Heart right ventricle (tissue), 16 donors: Measurements from ENCODE around the gene SFMBT2. TPM values are rescaled to one million over a fixed set of nuclear protein-coding genes. Genes with fewer than 3 reads are reported as not detected.
A peak's percentile ranks its signal among the peaks of the same experiment; 100 is the strongest.

Source experiments
- ATAC-seq, 8 donors: fragments of 200-7000 bp; cut with Tn5 transposase; one replicate each; pipeline ENCODE4 v1.9.1; 2020; ENCODE audit warnings: mild to moderate bottlenecking in 8 of 8, moderate library complexity in 8 of 8, moderate number of reproducible peaks in 1 of 8
- DNase-seq, 2 donors: peaks; one replicate each; pipeline ENCODE4 v3.0.0-alpha.2; 2020
- H3K27ac ChIP-seq, 10 donors: fragments of 200-600 bp; sonication (generic) in 2 of 10; one replicate each; pipeline versions ENCODE4 v1.5.0 to v1.8.0; 2020 to 2022; ENCODE audit warnings: mild to moderate bottlenecking in 3 of 10
- H3K27me3 ChIP-seq, 7 donors: fragments of 200-600 bp; one replicate each; pipeline ENCODE4 v1.8.0; 2021 to 2022; ENCODE audit warnings: mild to moderate bottlenecking in 2 of 7
- H3K36me3 ChIP-seq, 9 donors: fragments of 200-600 bp; sonication (generic) in 1 of 9; one replicate each; pipeline versions ENCODE4 v1.5.0 to v1.8.0; 2020 to 2022; ENCODE audit warnings: mild to moderate bottlenecking in 2 of 9
- H3K4me1 ChIP-seq, 9 donors: fragments of 200-600 bp; sonication (generic) in 1 of 9; one replicate each; pipeline versions ENCODE4 v1.5.0 to v1.8.0; 2020 to 2022; ENCODE audit warnings: mild to moderate bottlenecking in 4 of 9
- H3K4me3 ChIP-seq, 10 donors: fragments of 200-600 bp; sonication (generic) in 2 of 10; one replicate each; pipeline versions ENCODE4 v1.5.0 to v1.8.0; 2020 to 2022; ENCODE audit warnings: mild to moderate bottlenecking in 7 of 10, moderate library complexity in 2 of 10
- H3K9me3 ChIP-seq, 11 donors: fragments of 200-600 bp in 10 of 11; sonication (generic) in 2 of 11; one replicate each; pipeline versions ENCODE4 v1.5.0 to v1.8.0; 2013 to 2022; ENCODE audit warnings: mild to moderate bottlenecking in 2 of 11, control low read depth in 1 of 11, moderate library complexity in 1 of 11
- CTCF ChIP-seq, 9 donors: fragments of 200-600 bp; sonication (generic) in 2 of 9; IDR thresholded peaks; one replicate each; pipeline versions ENCODE4 v1.5.0 to v1.8.0; 2021 to 2022; ENCODE audit warnings: antibody characterized with exemption in 9 of 9, mild to moderate bottlenecking in 5 of 9, moderate library complexity in 1 of 9
- WGBS, 2 donors: extraction: QIAGEN DNeasy Blood & Tissue Kit; methylation state at CpG; one replicate each; pipeline ENCODE4 v1.1.7; 2013; ENCODE audit warnings: inconsistent platforms in 1 of 2; 5-methylcytosine and 5-hydroxymethylcytosine counted together
- intact Hi-C, 10 donors: fragments of 100-400 bp; cut with DNase I; formaldehyde crosslinking; loops; one replicate each; pipeline versions ENCODE4 v1.11.1 to v1.14.2; 2022
- polyA plus RNA-seq, 2 donors: library from polyadenylated mRNA; stranded (reverse); fragments of 200-250 nt; gene quantifications; one replicate each; pipeline ENCODE4 v1.2.3, GENCODE V29; 2013
- total RNA-seq, 10 donors: library from RNA; stranded (reverse); fragmentation: NEBNext Ultra II Directional in 3 of 10; extraction: Animal tissue kit (Norgen Biotek cat#: 25700) in 3 of 10; gene quantifications; one replicate each; pipeline versions ENCODE4 v1.2.1 to v1.2.4, GENCODE V29; 2021 to 2023
- donor health status: Arrhythmogenic right ventricular cardiomyopathy.
- donor health status: ischemic (EF 13 %, LVEDD 7.1; RV severe dilation, severe dysfunction).
- donor health status: healthy with polysubstance abuse.
- donor health status: DM: no; HTN: yes; CAD: no.
- donor health status: DM: no; HTN: no; CAD: no.
- donor health status: ischemic (EF 25% LVEDD 6.9; RV normal size, moderate dysfunction).
- donor health status: ischemic (EF 25% LVEDD 5.7; RV mildly dilated, moderate dysfunction).
- donor health status: healthy.
- donor health status: DM: yes; HTN: yes; CAD: no.
- donor health status: Ischemic cardiomyopathy.
- donor health status: ischemic (EF 35%, LVEDD 5.7; RV mildly dilated, moderate dysfunction).
- donor health status: nonischemic (EF 11% LVEDD 7.7; RV severe dilation, severe dysfunction).
- donor health status: DM: yes; HTN: yes; CAD: no.
- donor health status: PGD.
- donor health status: ischemic (EF 29% LVEDD 5.4; RV normal size, mild dysfunction).
- donor health status: nonischemic (EF 23%, LVEDD 6.1; RV moderate dilation, normal function).

Gene SFMBT2
- total and polyA plus RNA-seq, 12 donors, result 4.1 to 14.2 (median 10.0) TPM

GRCh38 chr10:7161484-7162250, 249.2 kb downstream of the SFMBT2 start:
- Histone ChIP-seq H3K4me3 (no peak overlapping the region), H3K9me3 (no peaks in the 10 kb centered on the region), H3K36me3 (peaks cover 0 to 65% (median 9%) of the 10 kb centered on the region in 9 donors), H3K27ac (peak overlapping the region in 2 of 10 donors; percentile 4 to 8), H3K27me3 (no peaks in the 10 kb centered on the region), H3K4me1 (peaks cover 0 to 11% (median 0%) of the 10 kb centered on the region in 9 donors)
- intact Hi-C loops, result no loop called here
- ATAC-seq, result peak in 7 of 8 donors; percentile 41 to 83 (median 68)
- WGBS, 2 donors, result 68 to 77% methylated on average over 15 of the region's 15 CpGs
- TF ChIP-seq CTCF (IDR thresholded peaks at IDR 0.05), result no peak
- peak; percentile 23 to 25 for DNase-seq

GRCh38 chr10:7159928-7160327, 250.9 kb downstream of the SFMBT2 start:
- Histone ChIP-seq H3K4me3 (no peak overlapping the region), H3K27ac (no peak overlapping the region), H3K4me1 (peaks cover 0 to 14% (median 0%) of the 10 kb centered on the region in 9 donors), H3K9me3 (no peaks in the 10 kb centered on the region), H3K27me3 (no peaks in the 10 kb centered on the region), H3K36me3 (peaks cover 0 to 60% (median 9%) of the 10 kb centered on the region in 9 donors)
- no peak for TF ChIP-seq CTCF (IDR thresholded peaks at IDR 0.05)
- intact Hi-C loops, result no loop called here
- DNase-seq, result no peak
- ATAC-seq, result no peak
- 89 to 95% methylated on average over 5 of the region's 5 CpGs for whole genome bisulfite sequencing, 2 donors

- Histone ChIP-seq H3K27me3 (no peaks in the 10 kb centered on the region), H3K4me3 (no peak overlapping the region), H3K27ac (no peak overlapping the region), H3K36me3 (peaks cover 0 to 60% (median 9%) of the 10 kb centered on the region in 9 donors), H3K4me1 (peaks cover 0 to 14% (median 0%) of the 10 kb centered on the region in 9 donors), H3K9me3 (no peaks in the 10 kb centered on the region)
- no peak for DNase-seq
- no peak for ATAC-seq
- no peak for TF ChIP-seq CTCF (IDR thresholded peaks at IDR 0.05)
- WGBS, 2 donors, result 89 to 92% methylated on average over 5 of the region's 5 CpGs
- intact Hi-C loops, result no loop called here
Observed at GRCh38 chr10:7159517-7159916, 251.3 kb downstream of the SFMBT2 start.

GRCh38 chr10:7157091-7157490, 253.7 kb downstream of the SFMBT2 start:
- WGBS, 2 donors, result 82 to 84% methylated on average over 2 of the region's 2 CpGs
- H3K27me3 ChIP-seq, result no peaks in the 10 kb centered on the region
- ATAC-seq, result no peak

More at GRCh38 chr10:7157091-7157490, 253.7 kb downstream of the SFMBT2 start:
- H3K9me3 ChIP-seq, result no peaks in the 10 kb centered on the region
- peaks cover 0 to 14% (median 0%) of the 10 kb centered on the region in 9 donors for H3K4me1 ChIP-seq
- H3K4me3 ChIP-seq, result no peak overlapping the region
- intact Hi-C loops, result no loop called here
- TF ChIP-seq CTCF (IDR thresholded peaks at IDR 0.05), result no peak
- DNase-seq, result no peak
- H3K36me3 ChIP-seq, result peaks cover 0 to 37% (median 9%) of the 10 kb centered on the region in 9 donors
- H3K27ac ChIP-seq, result peak overlapping the region in 1 of 10 donors; percentile 18
